OCI-M2 (cell line): ENCODE data around the gene SULT6B1.
"Not testable (repeated sequence)": the region's sequence is repeated elsewhere in the genome, so short reads cannot be mapped to it uniquely, and the experiment has no call there.

Source experiments
- DNase-seq: peaks from one replicate; lab custom pipeline; 2025; ENCODE audit not compliant: unreplicated experiment; lab: John Stamatoyannopoulos, UW

The SULT6B1 gene, protein sequence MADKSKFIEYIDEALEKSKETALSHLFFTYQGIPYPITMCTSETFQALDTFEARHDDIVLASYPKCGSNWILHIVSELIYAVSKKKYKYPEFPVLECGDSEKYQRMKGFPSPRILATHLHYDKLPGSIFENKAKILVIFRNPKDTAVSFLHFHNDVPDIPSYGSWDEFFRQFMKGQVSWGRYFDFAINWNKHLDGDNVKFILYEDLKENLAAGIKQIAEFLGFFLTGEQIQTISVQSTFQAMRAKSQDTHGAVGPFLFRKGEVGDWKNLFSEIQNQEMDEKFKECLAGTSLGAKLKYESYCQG

DNA sequence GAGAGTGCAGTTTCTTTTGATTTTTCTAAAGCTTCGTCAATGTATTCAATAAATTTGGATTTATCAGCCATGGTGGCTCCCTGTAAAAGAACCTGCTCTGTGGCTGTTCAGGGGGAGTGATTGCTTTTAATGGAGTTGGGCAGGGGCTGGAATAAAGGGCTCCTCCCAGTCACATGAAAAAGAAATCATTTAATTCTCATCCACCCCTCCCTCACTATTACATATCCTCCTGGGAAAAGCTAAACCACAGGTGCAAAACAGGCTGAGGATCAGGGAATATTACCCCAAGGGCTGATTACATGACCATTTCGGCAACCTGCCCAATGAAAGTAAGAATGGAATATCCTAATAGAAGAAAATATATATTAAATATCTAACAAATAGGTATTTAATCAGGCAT lies at the start of gene SULT6B1:
TSS of gene SULT6B1 (minus strand) at position 101 of the 400 bp plus-strand sequence. CDS start at position 71, 30 bp downstream.
- no peak for DNase-seq

DNA sequence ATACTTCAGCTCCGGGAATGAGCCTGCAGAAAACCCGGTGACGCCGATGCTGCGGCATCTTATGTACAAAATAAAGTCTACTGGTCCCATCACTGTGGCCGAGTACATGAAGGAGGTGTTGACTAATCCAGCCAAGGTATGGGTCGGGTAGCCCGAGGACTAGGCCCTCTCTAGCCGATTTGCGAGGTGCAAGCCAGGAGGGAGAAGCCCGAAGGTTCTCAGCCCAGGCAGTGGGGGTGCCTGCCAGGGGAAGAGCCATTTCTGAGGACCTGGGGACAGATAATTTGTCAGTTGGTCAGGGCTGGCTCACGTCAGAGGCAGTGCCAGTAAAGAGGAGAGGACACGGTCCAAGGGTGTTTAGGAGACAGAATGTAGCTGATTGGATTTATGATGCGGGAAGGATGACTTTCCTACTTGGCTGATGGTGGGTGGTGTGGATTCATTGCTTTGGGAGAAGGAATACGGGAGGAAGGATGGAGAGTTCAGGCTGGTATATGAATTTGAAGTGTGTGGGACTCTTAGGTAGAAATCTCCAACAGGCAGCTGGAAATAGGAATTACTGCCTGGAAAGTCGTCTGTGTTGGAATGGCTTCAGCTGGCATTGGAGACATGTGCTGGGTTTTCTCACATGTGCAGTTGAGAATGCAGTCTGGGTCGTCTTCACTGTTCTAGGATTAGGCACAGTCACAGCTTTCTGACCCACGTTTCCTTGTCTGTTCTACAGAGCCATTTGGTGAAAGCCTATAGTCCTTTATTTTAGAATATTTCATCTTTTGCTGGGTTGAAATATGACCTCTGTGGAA lies 43.9 kb upstream of the SULT6B1 start:
- DNase-seq: no peak

DNA sequence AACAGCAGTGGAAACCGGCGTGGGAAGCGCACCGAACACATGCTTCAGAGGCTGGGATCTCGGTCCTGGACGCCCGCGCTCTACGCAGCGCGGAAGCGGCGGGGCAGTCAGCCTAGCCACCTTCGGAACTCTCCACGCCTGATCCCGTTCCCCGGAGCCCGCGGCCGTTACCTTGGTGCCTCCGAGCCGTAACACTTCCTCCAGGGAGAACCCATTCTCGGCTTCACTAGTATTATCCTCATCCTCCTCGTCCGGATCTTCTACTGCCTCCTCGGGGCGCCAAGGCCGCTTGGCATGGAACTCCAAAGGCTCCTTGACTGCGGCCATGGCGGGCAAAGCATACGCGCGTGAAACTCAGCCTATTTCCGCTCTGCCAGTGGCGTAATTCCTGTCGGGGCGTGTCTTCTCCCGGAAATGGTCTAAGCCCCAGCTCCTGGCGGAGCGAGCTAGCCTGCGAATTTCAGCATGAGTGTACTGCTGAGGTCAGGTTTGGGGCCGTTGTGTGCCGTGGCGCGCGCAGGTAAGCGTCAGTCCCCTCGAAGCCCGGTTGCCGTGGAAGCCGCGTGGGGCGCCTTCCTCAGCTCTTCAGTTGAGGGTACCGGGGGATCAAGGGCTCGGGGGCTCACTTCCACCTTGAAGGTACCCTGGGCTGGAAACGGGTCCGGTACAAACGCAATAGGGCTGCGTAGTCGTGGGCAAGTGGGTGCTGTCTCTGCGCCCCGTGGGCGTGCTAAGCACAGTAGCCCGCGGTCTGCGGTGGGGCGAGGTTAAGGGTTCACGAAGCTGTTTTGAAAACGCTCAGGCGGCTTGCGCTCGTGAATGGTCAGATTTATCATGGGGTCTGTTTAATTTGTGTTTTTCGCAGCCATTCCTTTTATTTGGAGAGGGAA lies 43.0 kb upstream of the SULT6B1 start, which contains the start of the genes CEBPZ and NDUFAF7:
TSS of gene CEBPZ (minus strand) at position 356 of the 890 bp plus-strand sequence. CDS start at position 327, 29 bp downstream.
TSS of gene NDUFAF7 (plus strand) at position 418 of the 890 bp plus-strand sequence. CDS start at position 466, 48 bp downstream.
- DNase-seq: no peak

DNA sequence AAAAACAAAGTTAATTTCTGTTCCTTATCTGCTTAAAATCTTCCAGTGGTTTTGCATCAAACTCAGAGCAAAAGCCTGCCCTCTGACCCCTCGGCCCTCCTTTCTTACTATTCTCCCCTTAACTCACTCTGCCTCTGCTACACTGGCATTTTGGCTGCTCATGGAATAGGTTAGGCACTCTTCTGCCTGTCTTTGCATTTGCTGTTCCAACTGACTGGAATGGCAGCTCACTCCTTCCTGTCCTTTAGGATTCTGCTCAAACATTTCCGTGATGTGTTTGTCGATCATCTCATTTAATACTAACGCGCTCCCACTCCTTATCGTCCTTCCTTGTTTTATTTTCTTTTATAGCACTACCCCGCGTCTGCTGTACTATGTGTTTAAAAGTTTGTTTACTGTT lies 42.1 kb upstream of the SULT6B1 start:
- no peak for DNase-seq

DNA sequence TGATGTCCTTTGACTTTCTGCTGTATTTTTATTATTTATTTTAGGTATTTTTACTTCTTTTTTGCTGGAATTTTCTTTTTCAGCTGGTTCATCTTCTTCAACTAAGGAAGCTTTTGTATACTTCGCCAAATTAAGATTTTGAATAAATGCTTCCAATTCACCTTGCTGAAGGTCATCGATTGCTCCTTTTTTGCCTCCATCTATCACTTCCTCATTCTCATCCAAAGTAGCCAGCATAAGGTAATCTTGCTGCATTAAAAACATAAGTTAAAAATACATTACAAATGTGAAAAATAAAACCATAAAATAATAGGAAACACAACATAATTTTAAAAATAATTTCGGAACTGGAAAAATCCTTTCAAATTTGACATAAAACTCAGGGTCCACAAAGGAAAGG lies 40.3 kb upstream of the SULT6B1 start:
- no peak for DNase-seq

DNA sequence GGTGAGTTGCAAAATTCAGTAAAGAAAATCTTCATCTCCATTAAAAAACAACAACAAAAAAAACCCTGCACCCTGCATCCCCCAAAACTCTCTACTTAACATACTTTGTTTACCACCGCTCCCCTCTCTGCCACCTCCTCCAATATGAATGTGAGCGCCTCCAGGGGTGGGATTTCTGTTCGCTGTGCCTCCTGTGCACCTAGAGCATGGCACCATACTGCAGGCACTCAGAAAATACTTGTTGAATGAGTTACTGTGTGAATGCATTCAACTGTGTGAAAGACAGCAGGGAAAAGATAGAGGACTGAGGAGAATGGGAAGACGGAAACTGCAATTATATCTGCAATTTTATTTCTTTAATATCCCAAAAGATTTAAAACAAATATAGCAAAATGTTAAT lies 38.4 kb upstream of the SULT6B1 start:
- no peak for DNase-seq

DNA sequence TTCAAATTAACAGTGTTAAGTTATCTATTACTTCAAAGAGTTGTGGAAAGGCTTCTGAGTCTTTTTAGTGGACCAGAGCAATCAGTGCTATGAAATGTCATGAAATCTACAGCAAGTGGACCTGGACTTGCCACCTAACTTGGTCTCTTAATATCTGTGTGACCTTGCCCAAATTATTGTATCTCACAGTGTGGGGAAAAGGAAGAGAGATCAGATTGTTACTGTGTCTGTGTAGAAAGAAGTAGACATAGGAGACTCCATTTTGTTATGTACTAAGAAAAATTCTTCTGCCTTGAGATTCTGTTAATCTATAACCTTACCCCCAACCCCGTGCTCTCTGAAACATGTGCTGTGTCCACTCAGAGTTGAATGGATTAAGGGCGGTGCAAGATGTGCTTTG lies 36.7 kb upstream of the SULT6B1 start:
- DNase-seq: not testable (repeated sequence)

DNA sequence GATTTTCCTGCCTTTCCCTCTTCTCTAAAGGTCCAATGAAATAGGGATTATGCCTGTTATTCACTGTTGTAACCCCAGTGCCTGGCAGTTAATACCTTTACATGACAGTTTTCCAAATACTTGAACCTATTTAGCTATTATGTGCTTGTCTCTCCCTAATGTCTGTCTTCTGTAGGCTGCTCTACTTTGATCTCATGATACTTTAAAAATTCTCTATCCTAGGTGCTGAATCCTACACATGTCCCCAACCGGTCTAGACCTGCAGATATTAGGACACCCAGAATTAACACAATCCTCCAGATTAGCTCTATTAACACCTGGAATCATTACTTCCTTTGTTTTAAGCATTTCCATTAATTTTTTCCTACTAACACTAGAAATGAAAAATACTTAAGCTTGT lies 35.6 kb upstream of the SULT6B1 start:
- DNase-seq: no peak

DNA sequence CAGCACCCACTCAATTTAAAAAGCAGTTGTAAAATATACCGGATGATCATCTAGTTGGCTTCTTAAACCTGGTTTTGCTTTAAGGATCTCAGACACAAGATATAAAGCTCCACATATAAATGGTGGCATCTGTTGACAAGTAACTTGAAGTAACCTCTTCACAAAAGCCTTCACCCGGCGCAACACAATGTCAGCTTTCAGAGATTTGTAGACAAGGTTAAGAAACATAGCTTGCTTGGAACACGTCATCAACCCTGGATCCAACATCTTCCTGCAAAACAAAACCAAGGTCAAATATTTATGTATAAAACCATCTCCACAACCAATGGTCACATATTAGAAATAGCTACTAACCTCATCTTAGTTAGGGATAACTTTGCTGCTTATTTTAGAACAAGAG lies 34.7 kb upstream of the SULT6B1 start:
- DNase-seq: no peak

DNA sequence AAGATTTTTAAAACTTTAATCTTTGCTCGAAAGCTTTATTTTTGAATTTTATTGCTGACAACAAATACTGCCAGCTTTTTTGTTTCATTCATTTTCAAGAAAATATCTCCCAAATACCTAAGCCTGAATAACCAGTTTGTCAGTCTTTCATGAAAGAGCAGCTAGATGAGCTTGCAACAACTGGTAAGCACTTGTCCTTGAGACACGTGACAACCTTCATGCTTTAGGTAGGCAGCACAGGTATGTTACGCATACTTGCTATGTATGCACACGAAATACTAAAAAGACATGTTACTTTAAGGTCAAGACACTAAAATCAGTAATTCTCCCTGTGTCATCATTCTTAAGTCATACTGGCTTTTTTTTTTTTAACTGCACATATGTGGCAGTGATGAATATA lies 30.6 kb upstream of the SULT6B1 start:
- no peak for DNase-seq

DNA sequence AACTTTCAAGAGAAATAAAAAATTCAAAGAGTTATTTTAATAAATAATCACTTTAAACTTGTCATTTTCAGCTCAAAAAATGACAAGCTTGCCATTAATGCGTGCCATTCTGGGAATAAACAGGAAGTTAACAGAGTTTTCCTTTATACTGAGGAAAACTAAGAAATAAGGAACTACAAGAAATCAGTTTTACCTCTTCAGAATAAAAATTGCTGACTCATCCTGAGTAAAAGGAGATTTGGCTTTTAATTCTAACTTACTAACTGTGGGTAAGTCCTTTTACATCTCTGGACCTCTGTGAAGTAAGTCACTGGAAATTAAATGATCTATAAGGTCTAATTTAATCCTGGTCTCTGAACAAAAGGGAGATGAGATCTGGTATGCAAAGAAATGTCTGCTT lies 26.8 kb upstream of the SULT6B1 start:
- no peak for DNase-seq

DNA sequence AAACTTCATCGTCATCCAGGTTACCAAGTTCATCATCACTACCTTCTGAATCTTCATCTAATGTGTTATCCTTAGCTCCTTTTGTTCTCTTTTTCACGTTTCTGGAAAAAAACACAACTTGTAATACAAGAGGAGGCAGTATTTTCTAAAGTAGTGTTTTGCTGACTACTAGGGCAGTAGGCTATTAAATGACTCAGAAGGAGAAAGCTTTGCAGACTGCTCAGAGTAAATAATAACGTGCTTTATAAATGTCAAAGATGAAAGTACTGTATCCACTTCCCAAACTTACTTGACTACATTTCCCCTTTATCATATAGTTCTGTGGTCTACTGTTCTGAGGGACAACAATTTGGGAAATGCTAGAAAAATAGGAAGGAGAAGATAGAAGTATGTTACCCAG lies 23.5 kb upstream of the SULT6B1 start:
- no peak for DNase-seq

DNA sequence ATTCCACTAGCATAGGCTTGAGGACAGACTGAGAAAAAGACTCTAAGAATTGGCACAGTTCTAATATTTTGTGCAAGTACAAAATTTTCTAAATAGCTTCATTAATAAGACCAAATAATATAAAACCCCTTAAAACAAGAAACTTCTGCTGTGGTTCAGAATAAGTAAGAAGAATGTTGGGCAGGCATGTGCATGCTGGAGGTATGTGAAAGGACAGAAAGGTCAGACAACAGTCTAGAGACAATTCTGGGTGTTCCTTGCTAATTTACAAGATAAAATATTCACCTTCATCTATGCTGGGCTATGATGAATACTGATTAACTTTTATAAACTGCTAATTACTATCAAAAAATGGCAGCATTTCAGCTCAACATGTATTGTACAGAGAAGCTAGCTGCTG lies 22.7 kb upstream of the SULT6B1 start:
- no peak for DNase-seq

DNA sequence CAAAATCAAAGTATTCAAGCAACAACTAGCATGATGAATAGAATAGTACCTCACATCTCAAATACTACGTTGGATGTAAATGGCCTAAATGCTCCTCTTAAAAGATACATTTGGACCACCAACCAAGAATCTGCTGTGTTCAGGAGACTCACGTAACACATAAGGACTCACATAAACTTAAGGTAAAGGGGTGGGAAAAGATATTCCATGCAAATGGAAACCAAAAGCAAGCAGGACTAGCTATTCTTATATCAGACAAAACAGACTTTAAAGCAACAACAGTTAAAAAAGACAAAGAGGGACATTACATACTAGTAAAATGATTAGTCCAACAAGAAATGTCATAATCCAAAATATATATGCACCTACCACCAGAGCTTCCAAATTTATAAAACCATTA lies 18.3 kb upstream of the SULT6B1 start:
- DNase-seq: not testable (repeated sequence)

DNA sequence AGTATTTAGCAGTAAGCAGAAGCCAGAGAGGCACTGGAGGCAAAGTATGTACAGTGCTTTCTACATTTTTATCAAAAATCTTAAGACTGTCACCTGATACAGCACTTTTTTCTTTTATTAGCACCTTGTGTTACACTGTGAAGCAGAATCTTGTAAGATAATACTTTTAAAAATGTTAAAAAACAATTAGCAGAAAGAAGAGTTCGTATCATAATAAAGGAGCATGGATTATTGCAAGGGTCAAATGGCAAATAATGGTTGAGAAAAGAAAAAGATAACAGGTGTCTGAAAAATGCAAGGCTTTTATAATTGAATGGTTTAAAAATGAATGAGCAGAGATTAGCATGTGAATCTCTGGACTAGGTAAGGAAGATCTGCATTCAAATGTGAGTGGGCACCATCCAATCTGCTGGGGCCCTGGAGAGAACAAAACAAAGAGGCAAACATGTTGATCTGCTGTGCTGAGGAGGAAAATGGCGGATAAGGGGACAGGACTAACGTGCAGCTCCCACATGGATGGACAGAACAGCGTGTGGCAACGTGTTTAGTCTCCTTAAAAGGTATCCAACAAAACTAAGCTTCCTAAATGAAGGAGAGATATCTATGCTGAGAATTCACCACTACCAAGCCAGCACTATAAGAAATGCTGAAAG lies 17.3 kb upstream of the SULT6B1 start:
- DNase-seq: no peak

DNA sequence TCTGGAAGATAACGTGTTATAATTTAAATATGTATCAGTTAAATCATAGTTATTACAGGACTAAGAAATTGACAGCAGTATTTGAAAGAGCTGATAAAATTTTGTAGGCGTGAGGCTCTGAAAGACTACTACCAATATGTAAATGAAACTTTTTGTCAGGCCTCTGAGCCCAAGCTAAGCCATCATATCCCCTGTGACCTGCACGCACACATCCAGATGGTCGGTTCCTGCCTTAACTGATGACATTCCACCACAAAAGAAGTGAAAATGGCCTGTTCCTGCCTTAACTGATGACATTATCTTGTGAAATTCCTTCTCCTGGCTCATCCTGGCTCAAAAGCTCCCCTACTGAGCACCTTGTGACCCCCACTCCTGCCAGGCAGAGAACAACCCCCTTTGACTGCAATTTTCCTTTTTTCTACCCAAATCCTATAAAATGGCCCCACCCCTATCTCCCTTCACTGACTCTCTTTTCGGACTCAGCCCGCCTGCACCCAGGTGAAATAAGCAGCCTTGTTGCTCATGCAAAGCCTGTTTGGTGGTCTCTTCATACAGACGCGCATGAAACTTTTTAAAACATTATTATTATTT lies 16.7 kb upstream of the SULT6B1 start:
- not testable (repeated sequence) for DNase-seq

DNA sequence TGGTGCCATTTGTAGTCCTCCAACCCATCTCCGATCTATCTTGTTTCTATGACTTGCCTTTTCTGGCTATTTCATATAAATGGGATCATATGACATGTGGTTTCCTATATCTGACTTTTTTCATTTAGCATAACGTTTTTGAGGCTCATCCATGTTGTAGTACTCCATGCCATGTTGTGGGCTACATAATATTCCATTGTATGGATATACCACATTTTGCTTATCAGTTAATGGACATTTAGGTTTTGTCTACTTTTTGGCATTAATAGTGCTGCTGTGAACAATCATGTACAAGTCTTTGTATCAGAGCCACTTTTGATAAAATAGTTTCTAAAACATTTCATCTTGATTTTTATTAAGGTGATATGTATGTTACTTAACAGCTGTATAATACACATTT lies 15.2 kb upstream of the SULT6B1 start:
- no peak for DNase-seq

DNA sequence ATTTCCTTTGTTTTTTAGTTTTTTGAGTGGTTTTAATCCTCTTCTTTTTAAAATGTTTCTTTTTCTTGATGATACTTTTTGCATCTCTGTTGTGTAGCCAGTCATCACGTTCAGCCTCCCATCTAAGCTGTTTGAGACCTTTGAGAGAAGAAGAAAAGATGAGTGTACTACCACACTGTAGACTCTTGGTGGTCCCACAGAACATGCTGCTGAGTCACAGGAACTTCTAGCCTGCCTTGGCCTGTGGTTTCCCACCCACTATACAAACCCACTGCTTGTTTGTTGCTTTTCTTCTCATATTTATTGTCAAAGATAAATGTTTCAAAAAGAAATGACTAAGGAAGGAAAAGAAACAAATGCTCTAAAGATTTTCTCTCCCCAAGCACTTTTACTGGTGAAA lies 13.3 kb upstream of the SULT6B1 start:
- no peak for DNase-seq

DNA sequence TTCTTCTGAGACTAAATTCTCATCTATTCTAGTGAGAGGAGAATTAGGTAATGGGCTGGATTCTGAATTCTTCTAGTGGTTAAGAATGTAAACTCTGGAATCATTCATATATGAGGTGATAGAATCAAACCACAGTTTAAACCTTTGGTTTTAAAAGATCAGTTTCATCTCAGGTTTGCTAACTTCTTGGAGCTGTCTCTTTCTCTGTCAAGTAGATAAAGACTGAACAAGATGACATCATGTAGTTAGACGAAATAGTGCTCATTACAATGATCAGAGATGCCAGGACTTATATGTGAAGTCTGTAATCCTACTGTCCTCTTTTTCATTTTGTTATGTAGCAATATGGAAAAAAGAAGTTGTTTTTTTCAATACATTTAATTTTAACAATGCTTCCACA lies 12.7 kb upstream of the SULT6B1 start:
- DNase-seq: no peak

DNA sequence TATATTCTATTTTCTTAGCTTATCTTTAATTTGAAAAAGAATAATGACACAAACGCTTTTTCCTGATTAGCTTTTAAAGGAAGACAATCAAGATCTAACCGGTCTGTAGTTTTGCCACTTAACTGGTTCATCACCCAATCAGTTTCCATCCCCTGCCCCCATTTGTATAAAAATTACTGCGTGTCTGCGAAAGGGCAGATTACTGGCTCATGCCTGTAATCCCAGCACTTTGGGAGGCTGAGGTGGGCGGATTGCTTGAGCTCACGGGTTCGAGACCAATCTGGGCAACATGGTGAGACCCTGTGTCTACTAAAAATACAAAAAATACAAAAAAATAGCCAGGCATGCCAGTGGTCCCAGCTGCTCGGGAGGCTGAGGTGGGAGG lies 10.2 kb upstream of the SULT6B1 start:
- no peak for DNase-seq
